Glutamatergic neuron (in vitro differentiated cells): Measurements from ENCODE around the gene THEM4. TPM values are rescaled to one million over a fixed set of nuclear protein-coding genes. Genes with fewer than 3 reads are reported as not detected.

ENCODE experiments used
- DNase-seq: peaks from one replicate; pipeline ENCODE4 v3.0.0; 2022
- H3K27ac Mint-ChIP-seq: one replicate; pipeline ENCODE4 v1.8.0; 2020; ENCODE audit warnings: mild to moderate bottlenecking, mixed read lengths, inconsistent platforms; ENCODE audit not compliant: unreplicated experiment
- H3K27me3 Mint-ChIP-seq: one replicate; pipeline ENCODE4 v1.8.0; 2020; ENCODE audit warnings: mild to moderate bottlenecking, moderate library complexity, mixed read lengths, inconsistent platforms; ENCODE audit not compliant: unreplicated experiment
- H3K36me3 Mint-ChIP-seq: one replicate; pipeline ENCODE4 v1.8.0; 2020; ENCODE audit warnings: mild to moderate bottlenecking, mixed read lengths, inconsistent platforms; ENCODE audit not compliant: unreplicated experiment
- H3K4me1 Mint-ChIP-seq: one replicate; pipeline ENCODE4 v1.8.0; 2020; ENCODE audit warnings: mild to moderate bottlenecking, low read depth, mixed read lengths, inconsistent platforms; ENCODE audit not compliant: unreplicated experiment
- H3K4me3 Mint-ChIP-seq: one replicate; pipeline ENCODE4 v1.8.0; 2020; ENCODE audit warnings: mild to moderate bottlenecking, mixed read lengths, inconsistent platforms; ENCODE audit not compliant: unreplicated experiment
- H3K9me3 Mint-ChIP-seq: one replicate; pipeline ENCODE4 v1.8.0; 2020; ENCODE audit warnings: mild to moderate bottlenecking, moderate library complexity, mixed read lengths, inconsistent platforms; ENCODE audit not compliant: unreplicated experiment
- total RNA-seq: library from RNA; stranded (reverse); fragmentation: NEBNext Ultra II Directional; extraction: Animal tissue kit (Norgen Biotek cat#: 25700); gene quantifications from one replicate; pipeline ENCODE4 v1.2.1, GENCODE V29; 2021; ENCODE audit not compliant: unreplicated experiment
- TF ChIP-seq, protein P1 (sequence below): fragments of 200-600 bp; sonication (generic); IDR thresholded peaks from one replicate; pipeline ENCODE4 v1.5.0; 2021; ENCODE audit not compliant: partially characterized antibody, unreplicated experiment

THEM4 gene
- total RNA-seq, 1 donor from 2014 or later, result 15.5 TPM

DNA sequence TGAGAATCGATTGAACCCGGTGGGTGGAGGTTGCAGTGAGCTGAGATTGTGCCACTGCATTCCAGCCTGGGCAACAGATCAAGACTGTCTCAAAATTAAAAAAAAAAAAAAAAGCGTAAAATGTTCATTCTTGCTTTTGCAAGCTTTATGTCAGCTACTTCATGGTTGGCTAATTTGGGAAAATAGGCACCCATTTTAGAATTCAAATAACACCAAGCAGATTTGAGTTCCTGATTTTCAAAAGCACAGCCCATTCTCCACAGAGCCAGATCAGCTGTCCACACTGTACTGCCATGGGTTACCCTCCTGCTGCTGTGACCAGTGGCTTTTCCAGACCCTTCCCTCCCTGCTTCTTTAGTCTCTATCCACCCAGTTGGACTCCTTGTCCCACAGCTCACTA is 60.2 kb downstream of the THEM4 start:
- Mint-ChIP-seq H3K27ac (no peak overlapping the region), H3K4me1 (no peaks in the 10 kb centered on the region), H3K27me3 (peaks cover 9% of the 10 kb centered on the region), H3K36me3 (no peaks in the 10 kb centered on the region), H3K9me3 (no peaks in the 10 kb centered on the region), H3K4me3 (no peak overlapping the region)
- TF ChIP-seq, protein P1, sequence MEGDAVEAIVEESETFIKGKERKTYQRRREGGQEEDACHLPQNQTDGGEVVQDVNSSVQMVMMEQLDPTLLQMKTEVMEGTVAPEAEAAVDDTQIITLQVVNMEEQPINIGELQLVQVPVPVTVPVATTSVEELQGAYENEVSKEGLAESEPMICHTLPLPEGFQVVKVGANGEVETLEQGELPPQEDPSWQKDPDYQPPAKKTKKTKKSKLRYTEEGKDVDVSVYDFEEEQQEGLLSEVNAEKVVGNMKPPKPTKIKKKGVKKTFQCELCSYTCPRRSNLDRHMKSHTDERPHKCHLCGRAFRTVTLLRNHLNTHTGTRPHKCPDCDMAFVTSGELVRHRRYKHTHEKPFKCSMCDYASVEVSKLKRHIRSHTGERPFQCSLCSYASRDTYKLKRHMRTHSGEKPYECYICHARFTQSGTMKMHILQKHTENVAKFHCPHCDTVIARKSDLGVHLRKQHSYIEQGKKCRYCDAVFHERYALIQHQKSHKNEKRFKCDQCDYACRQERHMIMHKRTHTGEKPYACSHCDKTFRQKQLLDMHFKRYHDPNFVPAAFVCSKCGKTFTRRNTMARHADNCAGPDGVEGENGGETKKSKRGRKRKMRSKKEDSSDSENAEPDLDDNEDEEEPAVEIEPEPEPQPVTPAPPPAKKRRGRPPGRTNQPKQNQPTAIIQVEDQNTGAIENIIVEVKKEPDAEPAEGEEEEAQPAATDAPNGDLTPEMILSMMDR, result no peak
- no peak for DNase-seq

DNA sequence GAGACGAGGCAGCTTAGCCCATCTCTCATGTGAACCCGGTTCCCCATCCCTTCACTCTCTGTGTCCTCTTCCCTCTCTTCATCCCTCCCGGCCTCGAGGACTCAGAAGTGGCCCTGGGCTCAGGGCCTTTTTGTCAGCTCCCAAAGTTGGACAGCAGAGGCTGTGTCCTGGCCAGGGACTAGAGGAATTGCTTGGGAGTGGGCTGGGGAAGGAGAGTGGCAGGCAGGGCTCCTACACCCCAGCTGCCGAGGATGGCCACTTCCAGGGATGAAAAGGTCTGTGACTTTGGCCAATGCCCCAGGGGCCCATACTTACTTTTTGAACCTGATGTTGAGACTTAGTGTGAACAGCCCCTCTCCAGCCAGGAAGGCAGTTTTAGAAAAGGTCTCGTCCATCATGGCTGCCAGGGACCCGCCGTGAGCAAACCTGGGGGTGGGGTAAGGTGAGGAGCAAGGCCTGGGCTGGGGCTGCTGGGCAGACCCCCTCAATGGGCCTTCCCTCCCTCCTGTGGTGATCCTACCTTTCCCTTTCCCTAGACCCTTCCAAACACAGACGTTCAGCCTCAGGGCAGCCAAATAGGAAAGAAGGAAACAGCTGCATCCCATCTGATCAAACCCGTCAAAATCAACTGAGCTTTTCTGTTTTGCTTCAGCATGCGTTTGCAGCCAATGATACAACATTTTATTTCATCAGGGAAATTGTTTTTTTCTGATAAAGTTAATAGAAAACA is 61.3 kb downstream of the THEM4 start:
- Mint-ChIP-seq H3K27me3 (peaks cover 9% of the 10 kb centered on the region), H3K27ac (no peak overlapping the region), H3K4me1 (no peaks in the 10 kb centered on the region), H3K9me3 (no peaks in the 10 kb centered on the region), H3K4me3 (no peak overlapping the region), H3K36me3 (no peaks in the 10 kb centered on the region)
- TF ChIP-seq, protein P1, result no peak
- no peak for DNase-seq

DNA sequence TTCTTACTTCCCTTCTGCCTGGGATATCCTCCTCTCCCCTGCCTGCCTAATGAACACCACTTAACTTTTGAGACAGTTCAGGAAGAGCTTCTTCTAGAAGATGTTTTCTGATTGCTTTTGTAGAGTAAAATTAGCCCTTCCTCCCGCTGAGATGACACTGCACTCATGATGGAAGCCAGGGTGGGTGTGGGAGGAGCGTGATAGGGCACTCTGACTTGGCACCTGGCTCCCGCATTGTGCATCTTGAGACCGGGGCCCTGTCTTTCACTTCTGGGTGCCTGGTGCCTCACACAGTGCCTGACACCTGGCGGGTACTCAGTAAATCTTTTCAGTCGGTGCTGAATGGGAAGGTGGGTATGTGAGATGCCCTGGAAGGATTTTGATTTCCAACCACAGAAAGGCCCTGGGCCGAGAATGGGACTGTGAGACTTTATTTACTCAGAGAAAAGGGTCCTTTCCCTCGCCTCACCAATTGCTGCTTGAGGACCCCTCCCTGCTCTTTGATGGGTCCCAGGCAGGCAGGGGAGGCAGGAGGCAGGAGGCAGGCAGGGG is 62.5 kb downstream of the THEM4 start:
- no peak overlapping the region for H3K4me3 Mint-ChIP-seq
- no peak for DNase-seq
- peaks cover 8% of the 10 kb centered on the region for H3K27me3 Mint-ChIP-seq
- no peaks in the 10 kb centered on the region for H3K36me3 Mint-ChIP-seq
- no peak overlapping the region for H3K27ac Mint-ChIP-seq
- H3K9me3 Mint-ChIP-seq, result no peaks in the 10 kb centered on the region
- TF ChIP-seq, protein P1, result no peak
- H3K4me1 Mint-ChIP-seq, result no peaks in the 10 kb centered on the region

DNA sequence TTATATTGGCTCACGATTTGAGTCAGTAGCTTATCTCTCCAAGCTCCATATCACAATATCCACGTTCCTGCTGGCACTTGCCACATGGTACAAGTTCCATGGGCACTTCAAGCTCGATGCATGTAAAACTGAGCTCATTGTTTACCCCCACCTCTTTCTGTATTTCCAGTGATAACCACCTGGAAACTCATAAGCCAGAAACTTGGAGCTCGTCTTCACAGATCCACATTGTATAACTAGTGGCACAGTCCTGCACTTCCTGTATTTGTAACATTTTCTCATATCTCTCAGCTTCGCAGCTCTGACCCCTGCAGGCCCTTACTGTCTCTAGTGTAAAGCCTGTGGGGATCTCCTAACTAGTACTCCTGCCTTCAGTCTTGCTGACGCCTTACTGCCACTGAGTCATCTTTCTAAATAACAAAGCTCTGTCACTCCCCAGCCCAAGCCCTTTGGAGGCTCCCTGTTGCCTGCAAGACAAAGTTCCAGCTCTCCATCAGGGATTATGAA is 63.2 kb downstream of the THEM4 start:
- Mint-ChIP-seq H3K4me3 (no peak overlapping the region), H3K9me3 (no peaks in the 10 kb centered on the region), H3K4me1 (no peaks in the 10 kb centered on the region), H3K36me3 (no peaks in the 10 kb centered on the region), H3K27ac (no peak overlapping the region), H3K27me3 (peaks cover 8% of the 10 kb centered on the region)
- TF ChIP-seq, protein P1, result no peak
- no peak for DNase-seq

DNA sequence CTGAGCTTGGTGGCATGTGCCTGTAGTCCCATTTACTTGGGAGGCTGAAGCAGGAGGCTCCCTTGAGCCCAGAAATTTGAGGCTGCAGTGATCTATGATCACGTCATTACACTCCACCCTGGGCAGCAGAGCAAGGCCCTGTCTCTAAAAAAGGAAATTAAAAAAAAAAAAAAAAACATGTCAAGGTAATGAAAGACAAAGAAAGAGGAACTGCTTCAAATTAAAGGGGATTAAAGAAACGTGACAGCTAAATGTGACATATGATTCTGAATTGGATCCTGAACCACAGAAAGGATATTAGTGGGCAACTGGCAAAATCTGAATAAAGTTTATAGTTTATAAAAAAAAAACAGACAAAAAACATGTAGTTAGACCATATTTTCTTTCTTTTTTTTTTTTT is 65.9 kb downstream of the THEM4 start:
- no peak overlapping the region for H3K4me3 Mint-ChIP-seq
- peaks cover 18% of the 10 kb centered on the region for H3K27me3 Mint-ChIP-seq
- H3K36me3 Mint-ChIP-seq, result no peaks in the 10 kb centered on the region
- no peaks in the 10 kb centered on the region for H3K9me3 Mint-ChIP-seq
- DNase-seq, result no peak
- TF ChIP-seq, protein P1, result no peak
- no peaks in the 10 kb centered on the region for H3K4me1 Mint-ChIP-seq
- no peak overlapping the region for H3K27ac Mint-ChIP-seq
